Stimulated activated naive CD8-positive, alpha-beta T cell treated with anti-CD3 and anti-CD28 coated beads, Interleukin-15, amount 100 ng/mL, for 72 hours (primary cell): ENCODE results near the gene ARL5B.

ENCODE experiments used
- ATAC-seq: fragments of 150-1000 bp; cut with Tn5 transposase; 2 replicates; pipeline ENCODE4 v1.10.0; 2021; ENCODE audit warnings: mild to moderate bottlenecking, moderate library complexity
- DNase-seq, 2 donors: peaks; one replicate each; pipeline ENCODE4 v3.0.0; 2021 to 2022
- H3K27ac Mint-ChIP-seq, 2 donors: one replicate each; pipeline ENCODE4 v1.8.0; 2022; ENCODE audit warnings: mild to moderate bottlenecking in 2 of 2, mixed read lengths in 2 of 2, moderate library complexity in 2 of 2
- H3K27me3 Mint-ChIP-seq: one replicate; pipeline ENCODE4 v1.8.0; 2022; ENCODE audit warnings: mixed read lengths
- H3K4me1 Mint-ChIP-seq: one replicate; pipeline ENCODE4 v1.8.0; 2022; ENCODE audit warnings: mild to moderate bottlenecking, mixed read lengths
- H3K4me3 Mint-ChIP-seq, 2 donors: one replicate each; pipeline ENCODE4 v1.8.0; 2022; ENCODE audit warnings: mild to moderate bottlenecking in 2 of 2, mixed read lengths in 2 of 2, moderate library complexity in 1 of 2
- H3K9me3 Mint-ChIP-seq, 2 donors: one replicate each; pipeline ENCODE4 v1.8.0; 2022; ENCODE audit warnings: mixed read lengths in 2 of 2

ARL5B gene

GRCh38 chr10:18719811-18720210 lies 60.6 kb downstream of the ARL5B start:
- H3K4me3 Mint-ChIP-seq, result no peak overlapping the region
- ATAC-seq (no peak), DNase-seq (no peak)
- H3K27me3 Mint-ChIP-seq, result peaks cover 5% of the 10 kb centered on the region
- H3K9me3 Mint-ChIP-seq, result no peaks in the 10 kb centered on the region
- H3K27ac Mint-ChIP-seq, result no peak overlapping the region
- H3K4me1 Mint-ChIP-seq, result no peaks in the 10 kb centered on the region

- Mint-ChIP-seq H3K27me3 (peaks cover under 1% of the 10 kb centered on the region), H3K4me3 (no peak overlapping the region), H3K9me3 (no peaks in the 10 kb centered on the region), H3K27ac (no peak overlapping the region), H3K4me1 (no peaks in the 10 kb centered on the region)
- no peak for DNase-seq
- ATAC-seq, result no peak
These were observed 61.8 kb downstream of the ARL5B start for GRCh38 chr10:18721067-18721466.

GRCh38 chr10:18723801-18724200 lies 64.6 kb downstream of the ARL5B start:
- Mint-ChIP-seq H3K27ac (no peak overlapping the region), H3K27me3 (no peaks in the 10 kb centered on the region), H3K4me1 (no peaks in the 10 kb centered on the region), H3K9me3 (no peaks in the 10 kb centered on the region), H3K4me3 (no peak overlapping the region)
- ATAC-seq, result no peak
- no peak for DNase-seq
